ENCODE measurements around the gene ENOX2.

The ENOX2 gene

DNA sequence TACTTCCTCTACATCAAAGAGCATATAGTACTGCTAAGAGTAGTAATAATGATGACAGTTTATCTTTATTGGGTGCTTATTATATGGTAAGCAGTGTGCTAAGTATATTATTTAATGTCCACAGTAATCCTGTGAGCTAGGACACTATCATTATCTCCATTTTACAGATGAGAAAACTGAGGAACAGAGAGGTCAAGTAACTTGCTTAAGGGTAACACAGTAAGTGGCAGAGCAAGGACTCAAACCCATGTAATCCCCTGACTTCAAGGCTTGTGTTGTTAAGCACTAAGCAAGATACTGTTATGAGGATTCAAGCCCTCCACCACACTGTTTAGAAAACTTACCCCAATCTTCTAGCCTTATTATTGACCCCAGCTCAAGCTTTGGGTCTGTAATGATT is 202.4 kb downstream of the ENOX2 start:
- no peak for ATAC-seq
- no peak for TF ChIP-seq ZC3H10 (CRISPR knock-in tag; IDR thresholded peaks at IDR 0.05)
- no peak for TF ChIP-seq OSR1 (CRISPR knock-in tag; IDR thresholded peaks at IDR 0.05)
- TF ChIP-seq PPARA (CRISPR knock-in tag; IDR thresholded peaks at IDR 0.05; ENCODE audit: borderline replicate concordance) = no peak

DNA sequence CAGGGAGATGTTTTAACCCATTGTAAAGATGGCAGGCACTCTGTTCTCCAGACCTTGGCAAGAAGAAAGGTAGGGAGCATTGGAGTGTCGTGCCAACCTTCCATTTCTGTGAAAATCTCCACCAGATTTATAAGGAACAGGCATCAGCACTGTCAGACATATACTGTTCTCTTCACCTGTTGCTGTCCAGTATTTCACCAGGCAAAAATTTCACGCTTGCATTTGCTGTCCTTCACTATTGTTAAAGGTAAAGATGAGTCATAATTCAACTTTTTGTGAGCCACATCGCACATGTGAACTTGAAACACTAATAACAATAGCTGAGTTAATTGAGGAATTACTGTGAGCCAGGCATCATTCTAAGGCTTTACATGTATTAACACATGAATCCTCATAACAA is 203.4 kb downstream of the ENOX2 start:
- TF ChIP-seq ESRRG (CRISPR knock-in tag; IDR thresholded peaks at IDR 0.05) (no peak), ZNF70 (CRISPR knock-in tag; IDR thresholded peaks at IDR 0.05) (no peak), ZFP3 (CRISPR knock-in tag; IDR thresholded peaks at IDR 0.05) (no peak), ISL1 (CRISPR knock-in tag; IDR thresholded peaks at IDR 0.05) (no peak), OSR1 (CRISPR knock-in tag; IDR thresholded peaks at IDR 0.05) (no peak), TSHZ2 (CRISPR knock-in tag; IDR thresholded peaks at IDR 0.05) (no peak)
- TF ChIP-seq, protein P1, sequence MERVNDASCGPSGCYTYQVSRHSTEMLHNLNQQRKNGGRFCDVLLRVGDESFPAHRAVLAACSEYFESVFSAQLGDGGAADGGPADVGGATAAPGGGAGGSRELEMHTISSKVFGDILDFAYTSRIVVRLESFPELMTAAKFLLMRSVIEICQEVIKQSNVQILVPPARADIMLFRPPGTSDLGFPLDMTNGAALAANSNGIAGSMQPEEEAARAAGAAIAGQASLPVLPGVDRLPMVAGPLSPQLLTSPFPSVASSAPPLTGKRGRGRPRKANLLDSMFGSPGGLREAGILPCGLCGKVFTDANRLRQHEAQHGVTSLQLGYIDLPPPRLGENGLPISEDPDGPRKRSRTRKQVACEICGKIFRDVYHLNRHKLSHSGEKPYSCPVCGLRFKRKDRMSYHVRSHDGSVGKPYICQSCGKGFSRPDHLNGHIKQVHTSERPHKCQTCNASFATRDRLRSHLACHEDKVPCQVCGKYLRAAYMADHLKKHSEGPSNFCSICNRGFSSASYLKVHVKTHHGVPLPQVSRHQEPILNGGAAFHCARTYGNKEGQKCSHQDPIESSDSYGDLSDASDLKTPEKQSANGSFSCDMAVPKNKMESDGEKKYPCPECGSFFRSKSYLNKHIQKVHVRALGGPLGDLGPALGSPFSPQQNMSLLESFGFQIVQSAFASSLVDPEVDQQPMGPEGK (CRISPR knock-in tag; IDR thresholded peaks at IDR 0.05; ENCODE audit: borderline replicate concordance) = no peak
- no peak for ATAC-seq

DNA sequence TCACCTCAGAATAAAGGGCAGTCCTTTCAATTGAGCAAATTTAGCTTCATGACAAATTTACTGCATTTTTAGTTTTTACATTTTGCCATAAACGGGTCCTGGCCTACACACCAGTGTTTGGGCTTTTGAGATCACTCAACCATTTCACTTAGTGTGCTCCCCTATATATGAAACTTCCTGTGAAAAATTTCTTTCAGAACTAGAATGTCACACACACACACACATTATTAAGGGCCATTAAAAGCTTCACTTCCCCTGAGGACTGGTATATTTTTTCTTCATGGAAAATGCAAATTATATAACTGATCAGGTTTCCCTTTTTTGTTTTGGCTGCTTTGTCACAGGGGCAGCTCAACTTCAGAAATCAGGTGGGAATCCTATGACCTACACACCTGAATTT is 206.5 kb downstream of the ENOX2 start:
- ATAC-seq = no peak

More for the DNA sequence above, 206.5 kb downstream of the ENOX2 start:
- TF ChIP-seq ZNF8 (CRISPR knock-in tag; IDR thresholded peaks at IDR 0.05) (no peak), SNAI2 (CRISPR knock-in tag; IDR thresholded peaks at IDR 0.05) (no peak), TSHZ2 (CRISPR knock-in tag; IDR thresholded peaks at IDR 0.05) (no peak), ISL1 (CRISPR knock-in tag; IDR thresholded peaks at IDR 0.05) (no peak), ZNF70 (CRISPR knock-in tag; IDR thresholded peaks at IDR 0.05) (no peak), CREB5 (CRISPR knock-in tag; IDR thresholded peaks at IDR 0.05; ENCODE audit: low read depth) (no peak), BACH2 (CRISPR knock-in tag; IDR thresholded peaks at IDR 0.05; ENCODE audit: borderline replicate concordance) (no peak), ZFP30 (CRISPR knock-in tag; IDR thresholded peaks at IDR 0.05) (no peak), PPARA (CRISPR knock-in tag; IDR thresholded peaks at IDR 0.05; ENCODE audit: borderline replicate concordance) (no peak), ZFP3 (CRISPR knock-in tag; IDR thresholded peaks at IDR 0.05) (no peak)
- TF ChIP-seq, protein P2, sequence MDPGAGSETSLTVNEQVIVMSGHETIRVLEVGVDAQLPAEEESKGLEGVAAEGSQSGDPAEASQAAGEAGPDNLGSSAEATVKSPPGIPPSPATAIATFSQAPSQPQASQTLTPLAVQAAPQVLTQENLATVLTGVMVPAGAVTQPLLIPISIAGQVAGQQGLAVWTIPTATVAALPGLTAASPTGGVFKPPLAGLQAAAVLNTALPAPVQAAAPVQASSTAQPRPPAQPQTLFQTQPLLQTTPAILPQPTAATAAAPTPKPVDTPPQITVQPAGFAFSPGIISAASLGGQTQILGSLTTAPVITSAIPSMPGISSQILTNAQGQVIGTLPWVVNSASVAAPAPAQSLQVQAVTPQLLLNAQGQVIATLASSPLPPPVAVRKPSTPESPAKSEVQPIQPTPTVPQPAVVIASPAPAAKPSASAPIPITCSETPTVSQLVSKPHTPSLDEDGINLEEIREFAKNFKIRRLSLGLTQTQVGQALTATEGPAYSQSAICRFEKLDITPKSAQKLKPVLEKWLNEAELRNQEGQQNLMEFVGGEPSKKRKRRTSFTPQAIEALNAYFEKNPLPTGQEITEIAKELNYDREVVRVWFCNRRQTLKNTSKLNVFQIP (CRISPR knock-in tag; IDR thresholded peaks at IDR 0.05; ENCODE audit: borderline replicate concordance, low read depth) = no peak
- TF ChIP-seq, protein P1 (CRISPR knock-in tag; IDR thresholded peaks at IDR 0.05; ENCODE audit: borderline replicate concordance) = no peak

Data from SK-N-SH treated with all-trans-retinoic acid at 6 μM for 48 hours (cell line).